Thymus (tissue), 14 donors: ENCODE results near the gene IQCM. TPM values are rescaled to one million over a fixed set of nuclear protein-coding genes. Genes with fewer than 3 reads are reported as not detected.

Experiments used
- DNase-seq, 9 donors: peaks; one replicate each; pipeline ENCODE4 v3.0.0-alpha.2; 2013; ENCODE audit warnings: low spot score in 9 of 9, low read depth in 6 of 9, missing footprints in 1 of 9
- H3K27ac ChIP-seq, 2 donors: one replicate each; pipeline ENCODE4 v1.5.1; 2013; ENCODE audit warnings: control low read depth in 1 of 2, low read depth in 1 of 2, low read length in 1 of 2, mild to moderate bottlenecking in 1 of 2, moderate library complexity in 1 of 2
- H3K27me3 ChIP-seq, 2 donors: one replicate each; pipeline ENCODE4 v1.5.1; 2013; ENCODE audit warnings: low read length in 1 of 2; ENCODE audit not compliant: control insufficient read depth in 2 of 2, insufficient read depth in 1 of 2
- H3K36me3 ChIP-seq, 2 donors: one replicate each; pipeline ENCODE4 v1.5.1; 2013; ENCODE audit warnings: low read length in 1 of 2, mild to moderate bottlenecking in 1 of 2, moderate library complexity in 1 of 2; ENCODE audit not compliant: control insufficient read depth in 2 of 2, insufficient read depth in 2 of 2
- H3K4me1 ChIP-seq, 2 donors: one replicate each; pipeline ENCODE4 v1.5.1; 2013; ENCODE audit warnings: low read length in 2 of 2; ENCODE audit not compliant: control insufficient read depth in 2 of 2, insufficient read depth in 2 of 2
- H3K4me3 ChIP-seq, 2 donors: one replicate each; pipeline ENCODE4 v1.5.1; 2013; ENCODE audit warnings: low read length in 2 of 2, control low read depth in 1 of 2, mild to moderate bottlenecking in 1 of 2
- H3K9me3 ChIP-seq, 2 donors: one replicate each; pipeline ENCODE4 v1.5.1; 2013; ENCODE audit warnings: low read length in 1 of 2, mild to moderate bottlenecking in 1 of 2; ENCODE audit not compliant: control insufficient read depth in 2 of 2, insufficient read depth in 1 of 2
- WGBS: extraction: QIAGEN DNeasy Blood & Tissue Kit; methylation state at CpG from one replicate; pipeline ENCODE4 v1.1.7; 2013; 5-methylcytosine and 5-hydroxymethylcytosine counted together
- long read RNA-seq, 10 donors: transcript quantifications; one replicate each; lab custom pipeline, GENCODE V29; 2026
- polyA plus RNA-seq: library from polyadenylated mRNA; stranded (reverse); fragments of 200-250 nt; gene quantifications from one replicate; pipeline ENCODE4 v1.2.3, GENCODE V29; 2013
- total RNA-seq: library from RNA; stranded (reverse); fragments of 120-200 nt; gene quantifications from one replicate; pipeline ENCODE4 v1.2.4, GENCODE V29; 2013
- donor health status: healthy.

Gene IQCM, protein sequence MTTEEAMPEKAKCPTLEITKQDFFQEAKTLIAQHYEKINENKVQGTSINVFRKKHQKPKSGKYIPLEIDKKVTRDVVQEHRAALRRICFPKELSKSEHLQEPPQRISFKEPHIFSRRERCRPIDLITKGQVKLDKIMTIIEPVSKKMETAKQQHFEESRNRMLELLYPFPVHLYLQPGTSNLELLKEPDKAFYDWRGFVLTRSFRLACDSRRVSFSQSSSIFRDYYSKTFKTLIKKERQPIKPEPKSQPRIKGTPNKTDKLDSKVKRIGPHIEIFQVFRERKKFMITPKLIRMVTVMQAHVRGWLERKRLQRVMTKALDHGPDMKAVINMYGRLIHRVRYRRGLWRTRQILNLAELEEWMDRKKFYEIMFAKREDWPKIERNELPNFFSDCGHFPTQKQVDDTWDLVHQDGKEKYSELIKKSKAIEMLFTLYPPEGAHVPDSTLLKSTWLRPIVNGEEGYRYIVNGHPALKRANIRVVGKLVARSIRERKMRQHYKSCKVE
- not detected for total RNA-seq
- polyA plus RNA-seq: 0.02 TPM
- long read RNA-seq, donor 1: 0 reads
- long read RNA-seq, donor 2: 0 reads
- long read RNA-seq, donor 3: 0 reads
- long read RNA-seq, donor 4: 0 reads
- long read RNA-seq, donor 5: 0 reads
- long read RNA-seq, donor 6: 0 reads
- long read RNA-seq, donor 7: 0 reads
- long read RNA-seq, donor 8: 0 reads
- long read RNA-seq, donor 9: 0 reads
- long read RNA-seq, donor 10: 0 reads

- Histone ChIP-seq H3K9me3 (no peaks in the 10 kb centered on the region), H3K27me3 (no peaks in the 10 kb centered on the region), H3K4me3 (no peak within 1 kb of the TSS), H3K4me1 (no peaks in the 10 kb centered on the region), H3K27ac (no peak within 1 kb of the TSS), H3K36me3 (no peaks in the 10 kb centered on the region)
- 56% methylated on average over 1 of the region's 1 CpG for WGBS
- no peak for DNase-seq
Measured at GRCh38 chr4:149815743-149816142, at the start of gene IQCM. Gene IQCM (minus strand): TSS chr4:149815843. CDS start chr4:149742691, 73,152 bp downstream.

GRCh38 chr4:149857446-149857845 is 41.8 kb upstream of the IQCM start:
- Histone ChIP-seq H3K4me1 (no peaks in the 10 kb centered on the region), H3K36me3 (no peaks in the 10 kb centered on the region), H3K9me3 (no peaks in the 10 kb centered on the region), H3K27ac (no peak overlapping the region), H3K27me3 (no peaks in the 10 kb centered on the region), H3K4me3 (no peak overlapping the region)
- DNase-seq: no peak
- 93% methylated on average over 3 of the region's 3 CpGs for WGBS

GRCh38 chr4:149845743-149846142 is 30.1 kb upstream of the IQCM start:
- no peaks in the 10 kb centered on the region for H3K27me3 ChIP-seq
- no peaks in the 10 kb centered on the region for H3K4me1 ChIP-seq
- no peaks in the 10 kb centered on the region for H3K36me3 ChIP-seq
- H3K9me3 ChIP-seq: no peaks in the 10 kb centered on the region
- DNase-seq: no peak
- no peak overlapping the region for H3K4me3 ChIP-seq
- no peak overlapping the region for H3K27ac ChIP-seq

DNA sequence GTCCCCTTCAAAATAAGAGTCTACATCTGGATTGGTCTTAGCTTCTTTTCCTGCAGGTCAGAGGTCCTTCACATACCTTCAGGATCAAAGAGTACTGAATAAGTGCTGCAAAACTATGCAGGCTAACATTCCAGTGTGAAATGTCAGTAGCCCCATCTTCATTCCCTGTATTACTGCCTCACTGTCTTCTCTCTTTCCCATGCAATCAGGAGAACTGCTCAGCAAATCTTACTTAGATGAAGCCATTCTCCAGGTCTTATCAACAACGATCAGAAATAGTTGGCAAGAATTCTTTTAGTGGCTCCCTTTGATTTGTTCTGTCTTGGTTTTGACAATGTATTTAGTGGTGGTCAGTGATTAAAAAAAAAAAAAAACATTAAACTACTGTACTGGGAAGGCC is 26.0 kb upstream of the IQCM start:
- Histone ChIP-seq H3K4me3 (no peak overlapping the region), H3K9me3 (no peaks in the 10 kb centered on the region), H3K27me3 (no peaks in the 10 kb centered on the region), H3K36me3 (no peaks in the 10 kb centered on the region), H3K27ac (no peak overlapping the region), H3K4me1 (no peaks in the 10 kb centered on the region)
- DNase-seq: no peak
- WGBS: 94% methylated on average over 1 of the region's 1 CpG

DNA sequence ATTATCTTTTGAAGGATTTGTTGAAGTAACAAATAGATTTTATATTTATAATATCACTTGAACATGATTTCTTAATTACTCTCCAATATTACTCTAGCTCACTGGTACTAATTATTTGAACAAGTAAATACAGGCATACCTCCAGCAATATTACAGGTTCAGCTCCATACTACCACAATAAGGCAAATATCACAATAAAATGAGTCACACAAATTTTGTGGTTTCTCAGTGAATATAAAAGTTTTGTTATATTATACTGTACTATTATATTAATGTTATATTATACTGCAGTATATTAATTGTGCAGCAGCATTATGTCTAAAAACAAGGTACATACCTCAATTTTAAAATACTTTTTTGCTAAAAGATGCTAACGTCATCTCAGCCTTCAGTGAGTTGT is 22.4 kb upstream of the IQCM start:
- WGBS: 91% methylated on average over 1 of the region's 1 CpG
- Histone ChIP-seq H3K9me3 (no peaks in the 10 kb centered on the region), H3K4me1 (no peaks in the 10 kb centered on the region), H3K27me3 (no peaks in the 10 kb centered on the region), H3K27ac (no peak overlapping the region), H3K36me3 (no peaks in the 10 kb centered on the region), H3K4me3 (no peak overlapping the region)
- DNase-seq: no peak

DNA sequence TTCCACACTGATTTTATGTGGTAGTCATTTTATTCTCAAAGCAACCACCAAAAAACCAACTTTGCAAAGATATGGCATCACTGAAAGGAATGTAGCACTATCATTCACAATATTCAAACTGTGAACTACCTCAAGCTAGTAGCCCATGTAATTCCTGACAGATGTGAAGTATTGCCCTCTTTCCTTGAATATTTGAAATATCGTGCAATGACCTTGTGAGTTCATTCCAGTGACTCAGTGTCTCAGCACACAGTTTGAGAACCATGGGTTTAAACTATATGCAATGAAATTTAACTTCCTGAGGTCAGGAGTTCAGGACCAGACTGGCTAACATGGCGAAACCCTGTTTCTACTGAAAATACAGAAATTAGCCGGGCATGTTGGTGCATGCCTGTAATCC is 20.9 kb upstream of the IQCM start:
- Histone ChIP-seq H3K27me3 (no peaks in the 10 kb centered on the region), H3K36me3 (no peaks in the 10 kb centered on the region), H3K4me3 (no peak overlapping the region), H3K9me3 (no peaks in the 10 kb centered on the region), H3K27ac (no peak overlapping the region), H3K4me1 (no peaks in the 10 kb centered on the region)
- DNase-seq: no peak
- WGBS: 90% methylated on average over 3 of the region's 3 CpGs

GRCh38 chr4:149835280-149835679 is 19.6 kb upstream of the IQCM start:
- H3K9me3 ChIP-seq: no peaks in the 10 kb centered on the region
- no peaks in the 10 kb centered on the region for H3K4me1 ChIP-seq
- WGBS: 95% methylated on average over 15 of the region's 15 CpGs
- no peak overlapping the region for H3K27ac ChIP-seq
- no peak overlapping the region for H3K4me3 ChIP-seq
- no peaks in the 10 kb centered on the region for H3K27me3 ChIP-seq
- no peak for DNase-seq
- H3K36me3 ChIP-seq: no peaks in the 10 kb centered on the region

- H3K27ac ChIP-seq: no peak overlapping the region
- no peaks in the 10 kb centered on the region for H3K27me3 ChIP-seq
- H3K9me3 ChIP-seq: no peaks in the 10 kb centered on the region
- DNase-seq: no peak
- H3K36me3 ChIP-seq: no peaks in the 10 kb centered on the region
- H3K4me3 ChIP-seq: no peak overlapping the region
- no peaks in the 10 kb centered on the region for H3K4me1 ChIP-seq
Measured at GRCh38 chr4:149831656-149832208, 16.1 kb upstream of the IQCM start.

DNA sequence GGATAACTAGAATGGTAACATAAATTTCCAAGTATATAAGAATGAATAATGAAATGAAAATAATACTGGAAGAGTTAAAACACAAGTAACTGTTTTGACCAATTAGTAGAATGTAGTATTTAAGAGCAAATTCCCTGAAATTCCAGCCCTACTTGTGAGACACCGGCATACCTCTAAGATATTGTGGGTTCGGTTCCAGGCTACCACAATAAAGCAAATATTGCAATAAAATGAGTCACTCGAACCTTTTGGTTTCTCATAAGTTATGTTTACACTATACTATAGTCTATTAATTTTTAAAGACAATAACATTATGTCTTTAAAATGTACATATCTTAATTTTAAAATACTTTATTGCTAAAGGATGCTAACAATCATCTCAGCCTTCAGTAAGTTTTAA is 15.2 kb upstream of the IQCM start:
- WGBS: 93% methylated on average over 3 of the region's 3 CpGs

More for the DNA sequence above, 15.2 kb upstream of the IQCM start:
- Histone ChIP-seq H3K27me3 (no peaks in the 10 kb centered on the region), H3K4me3 (no peak overlapping the region), H3K27ac (no peak overlapping the region), H3K9me3 (no peaks in the 10 kb centered on the region), H3K36me3 (no peaks in the 10 kb centered on the region), H3K4me1 (no peaks in the 10 kb centered on the region)
- DNase-seq: no peak
